ENCODE measurements around the gene TPP2.

The TPP2 gene

GRCh38 chr13:102591988-102592781, 4.6 kb upstream of the TPP2 start:
- Histone ChIP-seq H3K27ac (ENCODE audit: low read length) (no peak overlapping the region; the same call in 1 of the 2 replicates), H3K27me3 (ENCODE audit: low read depth, low read length) (no peaks in the 10 kb centered on the region), H3K9me3 (ENCODE audit: insufficient read depth, low read length) (no peaks in the 10 kb centered on the region), H2AFZ (ENCODE audit: low read depth, low read length) (peak overlapping the region; percentile 96), H3K4me3 (ENCODE audit: low read length) (peak overlapping the region; percentile 84), H3K79me2 (ENCODE audit: low read length) (peaks cover 22% of the 10 kb centered on the region), H3K36me3 (replicated peaks; ENCODE audit: low read depth, low read length) (no peaks in the 10 kb centered on the region), H4K20me1 (ENCODE audit: insufficient read depth, low read length) (no peaks in the 10 kb centered on the region), H3K4me1 (ENCODE audit: low read length) (peaks cover 28% of the 10 kb centered on the region), H3K4me2 (ENCODE audit: low read length) (peak overlapping the region; percentile 75), H3K9ac (ENCODE audit: low read length) (peak overlapping the region; percentile 61)
- TF ChIP-seq CTCF (IDR thresholded peaks at IDR 0.05; ENCODE audit: low read depth, low read length) (peak; percentile 90), EZH2phosphoT487 (IDR thresholded peaks at IDR 0.05; ENCODE audit: low read depth) (no peak)

- Histone ChIP-seq H3K27ac (ENCODE audit: low read length) (no peak overlapping the region), H3K4me3 (ENCODE audit: low read length) (no peak overlapping the region), H3K27me3 (ENCODE audit: low read depth, low read length) (no peaks in the 10 kb centered on the region), H3K79me2 (ENCODE audit: low read length) (peaks cover 35% of the 10 kb centered on the region), H3K36me3 (replicated peaks; ENCODE audit: low read depth, low read length) (no peaks in the 10 kb centered on the region), H3K4me2 (ENCODE audit: low read length) (no peak overlapping the region), H3K9me3 (ENCODE audit: insufficient read depth, low read length) (no peaks in the 10 kb centered on the region), H2AFZ (ENCODE audit: low read depth, low read length) (no peak overlapping the region), H4K20me1 (ENCODE audit: insufficient read depth, low read length) (peaks cover 7% of the 10 kb centered on the region), H3K9ac (ENCODE audit: low read length) (no peak overlapping the region), H3K4me1 (ENCODE audit: low read length) (peaks cover 34% of the 10 kb centered on the region)
- TF ChIP-seq CTCF (IDR thresholded peaks at IDR 0.05; ENCODE audit: low read depth, low read length) (no peak), EZH2phosphoT487 (IDR thresholded peaks at IDR 0.05; ENCODE audit: low read depth) (no peak)
Measured at GRCh38 chr13:102593466-102593865, 3.3 kb upstream of the TPP2 start.

GRCh38 chr13:102597029-102597961, 509 bp downstream of the TPP2 start:
- Histone ChIP-seq H3K4me1 (ENCODE audit: low read length) (peaks cover 33% of the 10 kb centered on the region), H3K4me2 (ENCODE audit: low read length) (peak overlapping the region; percentile 97), H2AFZ (ENCODE audit: low read depth, low read length) (no peak overlapping the region), H3K27me3 (ENCODE audit: low read depth, low read length) (no peaks in the 10 kb centered on the region), H3K79me2 (ENCODE audit: low read length) (peaks cover 73% of the 10 kb centered on the region), H4K20me1 (ENCODE audit: insufficient read depth, low read length) (peaks cover 44% of the 10 kb centered on the region), H3K9me3 (ENCODE audit: insufficient read depth, low read length) (no peaks in the 10 kb centered on the region), H3K36me3 (replicated peaks; ENCODE audit: low read depth, low read length) (peaks cover 6% of the 10 kb centered on the region), H3K4me3 (ENCODE audit: low read length) (peak overlapping the region; percentile 95), H3K9ac (ENCODE audit: low read length) (peak overlapping the region; percentile 94), H3K27ac (ENCODE audit: low read length) (peak overlapping the region; percentile 44)
- TF ChIP-seq CTCF (IDR thresholded peaks at IDR 0.05; ENCODE audit: low read depth, low read length) (no peak), EZH2phosphoT487 (IDR thresholded peaks at IDR 0.05; ENCODE audit: low read depth) (no peak)

GRCh38 chr13:102598061-102598460, 1.3 kb downstream of the TPP2 start:
- peaks cover 29% of the 10 kb centered on the region for H3K4me1 ChIP-seq (ENCODE audit: low read length)
- no peak overlapping the region for H3K27ac ChIP-seq (ENCODE audit: low read length)
- peak overlapping the region; percentile 95 for H3K4me3 ChIP-seq (ENCODE audit: low read length)
- H3K4me2 ChIP-seq (ENCODE audit: low read length): peak overlapping the region; percentile 97
- peaks cover 52% of the 10 kb centered on the region for H4K20me1 ChIP-seq (ENCODE audit: insufficient read depth, low read length)
- no peaks in the 10 kb centered on the region for H3K27me3 ChIP-seq (ENCODE audit: low read depth, low read length)
- peaks cover 81% of the 10 kb centered on the region for H3K79me2 ChIP-seq (ENCODE audit: low read length)
- H2AFZ ChIP-seq (ENCODE audit: low read depth, low read length): no peak overlapping the region
- no peaks in the 10 kb centered on the region for H3K9me3 ChIP-seq (ENCODE audit: insufficient read depth, low read length)
- TF ChIP-seq EZH2phosphoT487 (IDR thresholded peaks at IDR 0.05; ENCODE audit: low read depth) (no peak), CTCF (IDR thresholded peaks at IDR 0.05; ENCODE audit: low read depth, low read length) (no peak)
- H3K9ac ChIP-seq (ENCODE audit: low read length): peak overlapping the region; percentile 94
- peaks cover 12% of the 10 kb centered on the region for H3K36me3 ChIP-seq (replicated peaks; ENCODE audit: low read depth, low read length)
